Common myeloid progenitor, CD34-positive (primary cell): Measurements from ENCODE around the gene ZNF451.

Experiments
- CTCF ChIA-PET: fragments of 350-600 bp; sonication (Branson Sonifier 250); formaldehyde crosslinking; loops from one replicate; lab custom pipeline; 2021; ENCODE audit warnings: antibody characterized with exemption; lab: Charles Lee
- POLR2A ChIA-PET: fragments of 350-600 bp; sonication (Branson Sonifier 250); formaldehyde crosslinking; loops from one replicate; lab custom pipeline; 2021; ENCODE audit warnings: antibody characterized with exemption; lab: Charles Lee
- DNase-seq, 3 donors: peaks; one replicate each; pipeline versions ENCODE4 v3.0.0 to v3.0.0-alpha.2; 2013
- H3K27ac ChIP-seq, 2 experiments: 1 replicate in 1 of 2; 2 replicates in 1 of 2; pipeline ENCODE4 v1.7.0; 2013; ENCODE audit warnings: inconsistent platforms in 2 of 2, low read length in 2 of 2, mild to moderate bottlenecking in 2 of 2, low read depth in 1 of 2, moderate library complexity in 1 of 2; ENCODE audit not compliant: severe bottlenecking in 2 of 2, insufficient read depth in 1 of 2, poor library complexity in 1 of 2
- H3K27me3 ChIP-seq, 5 experiments: replicated peaks in 2 of 5; 1 replicate in 3 of 5; 2 replicates in 2 of 5; pipeline versions ENCODE4 v1.6.1 to v1.7.0; 2013; ENCODE audit warnings: low read length in 4 of 5, mild to moderate bottlenecking in 2 of 5, moderate library complexity in 2 of 5, inconsistent platforms in 1 of 5; ENCODE audit not compliant: insufficient read depth in 5 of 5, control insufficient read depth in 4 of 5
- H3K36me3 ChIP-seq, 4 experiments: 1 replicate in 2 of 4; 2 replicates in 2 of 4; pipeline versions ENCODE4 v1.6.1 to v1.7.0; 2013; ENCODE audit warnings: low read length in 3 of 4, control low read depth in 1 of 4, mild to moderate bottlenecking in 1 of 4; ENCODE audit not compliant: control insufficient read depth in 4 of 4, insufficient read depth in 4 of 4
- H3K4me1 ChIP-seq, 4 experiments: 1 replicate in 3 of 4; 2 replicates in 1 of 4; pipeline versions ENCODE4 v1.6.1 to v1.7.1; 2013; ENCODE audit warnings: low read length in 3 of 4, mild to moderate bottlenecking in 3 of 4, control low read depth in 1 of 4, inconsistent platforms in 1 of 4, moderate library complexity in 1 of 4; ENCODE audit not compliant: control insufficient read depth in 4 of 4, insufficient read depth in 4 of 4; ENCODE audit errors: control extremely low read depth in 1 of 4
- H3K4me3 ChIP-seq, 7 experiments: 1 replicate in 4 of 7; 2 replicates in 3 of 7; pipeline versions ENCODE4 v1.5.1 to v1.7.0; 2013; ENCODE audit warnings: mild to moderate bottlenecking in 7 of 7, low read length in 6 of 7, moderate library complexity in 6 of 7, inconsistent platforms in 2 of 7, low read depth in 2 of 7, control low read depth in 1 of 7; ENCODE audit not compliant: insufficient read depth in 4 of 7, control insufficient read depth in 1 of 7; ENCODE audit errors: extremely low read depth in 1 of 7
- H3K9me3 ChIP-seq, 5 experiments: 1 replicate in 4 of 5; 2 replicates in 1 of 5; pipeline versions ENCODE4 v1.6.1 to v1.7.1; 2013; ENCODE audit warnings: low read length in 4 of 5, mild to moderate bottlenecking in 2 of 5, inconsistent platforms in 1 of 5, low read depth in 1 of 5, moderate library complexity in 1 of 5; ENCODE audit not compliant: control insufficient read depth in 4 of 5, insufficient read depth in 2 of 5; ENCODE audit errors: control extremely low read depth in 1 of 5
- WGBS: methylation state at CpG from one replicate; pipeline ENCODE4 v1.1.5; 2013; ENCODE audit not compliant: insufficient coverage; 5-methylcytosine and 5-hydroxymethylcytosine counted together

ZNF451 gene

GRCh38 chr6:57195457-57195856 lies 105.5 kb downstream of the ZNF451 start:
- WGBS: 88% methylated on average over 1 of the region's 2 CpGs
- POLR2A ChIA-PET: no interaction called here
- Histone ChIP-seq H3K27ac (no peak overlapping the region), H3K4me3 (no peak overlapping the region), H3K9me3 (no peaks in the 10 kb centered on the region), H3K36me3 (peaks cover 0 to 6% (median under 1%) of the 10 kb centered on the region in 4 experiments), H3K27me3 (no peaks in the 10 kb centered on the region), H3K4me1 (no peaks in the 10 kb centered on the region)
- no peak for DNase-seq
- CTCF ChIA-PET: no interaction called here

DNA sequence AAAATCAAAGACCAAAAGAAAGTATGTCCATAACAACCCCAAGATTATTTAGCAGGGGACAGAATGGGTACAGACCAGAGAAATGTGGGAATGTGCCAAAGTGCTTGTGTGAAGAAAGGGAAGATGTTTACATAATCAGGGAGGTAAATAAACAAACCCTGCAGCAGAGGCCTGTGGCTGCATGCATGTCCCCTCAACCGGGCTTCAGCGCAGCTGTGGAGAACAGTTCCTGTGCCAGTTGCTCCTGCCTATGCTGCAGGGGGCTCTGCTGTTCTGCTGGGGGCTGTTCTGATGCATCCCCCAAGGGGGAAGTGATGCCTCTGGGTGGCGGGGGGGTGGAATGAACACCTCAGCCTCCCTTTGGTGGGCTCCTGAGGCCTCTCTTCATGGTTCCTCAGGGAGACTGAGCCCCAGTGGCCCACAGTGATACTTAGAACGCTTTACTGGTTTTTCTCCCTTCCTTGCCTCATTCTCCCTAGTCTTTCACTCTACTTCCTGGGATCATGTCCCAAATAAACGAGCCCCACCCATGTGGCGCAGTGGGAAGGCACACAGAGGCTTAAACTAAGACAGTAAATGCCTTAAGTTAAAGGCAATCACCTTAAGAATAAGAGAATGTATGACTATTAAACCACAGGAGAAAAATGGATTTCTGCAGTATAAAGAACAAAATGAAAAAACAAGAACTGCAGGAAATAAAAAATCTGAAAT lies 109.1 kb downstream of the ZNF451 start:
- POLR2A ChIA-PET: no interaction called here

DNA sequence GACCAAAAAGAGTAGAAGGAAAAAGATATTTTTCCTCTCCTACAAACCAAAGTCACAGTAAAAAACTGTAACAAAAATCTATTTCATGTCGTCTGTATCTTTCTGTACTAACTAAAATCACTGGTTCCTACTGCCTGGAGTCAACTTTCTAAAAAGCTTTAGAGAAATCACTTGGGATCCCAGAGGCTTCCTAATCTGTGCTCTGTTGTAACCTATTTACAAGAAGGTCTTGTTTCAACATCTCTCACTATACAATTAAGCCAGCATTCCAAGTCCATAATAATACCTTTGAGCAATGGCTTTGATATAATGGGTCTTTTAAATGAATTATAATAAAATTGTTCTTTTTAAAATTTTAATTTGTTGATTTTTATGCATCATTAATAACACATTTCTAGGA lies 111.7 kb downstream of the ZNF451 start:
- POLR2A ChIA-PET: no interaction called here

More for the DNA sequence above, 109.1 kb downstream of the ZNF451 start:
- CTCF ChIA-PET: interaction anchor here (0.6 kb wide), 1 partner anchor 118 kb away, joined by 3 read pairs; the partner anchor contains the start of gene PRIM2
- H3K27ac ChIP-seq: no peak overlapping the region
- no peak for DNase-seq
- H3K9me3 ChIP-seq: no peaks in the 10 kb centered on the region
- H3K36me3 ChIP-seq: no peaks in the 10 kb centered on the region
- H3K4me1 ChIP-seq: no peaks in the 10 kb centered on the region
- H3K27me3 ChIP-seq: no peaks in the 10 kb centered on the region
- H3K4me3 ChIP-seq: no peak overlapping the region
- WGBS: 92% methylated on average over 2 of the region's 6 CpGs

GRCh38 chr6:57205550-57206328 lies 115.8 kb downstream of the ZNF451 start:
- 92% methylated on average over 7 of the region's 7 CpGs for WGBS

More for the DNA sequence above, 111.7 kb downstream of the ZNF451 start:
- no peak overlapping the region for H3K27ac ChIP-seq
- H3K4me3 ChIP-seq: no peak overlapping the region
- CTCF ChIA-PET: interaction anchor here (1.1 to 1.3 kb wide), 2 partner anchors 13 to 114 kb away, joined by 3 read pairs; no protein-coding TSS in a partner anchor
- H3K36me3 ChIP-seq: no peaks in the 10 kb centered on the region
- no peaks in the 10 kb centered on the region for H3K4me1 ChIP-seq
- no peaks in the 10 kb centered on the region for H3K9me3 ChIP-seq
- WGBS: 100% methylated on average over 1 of the region's 1 CpG
- no peak for DNase-seq
- H3K27me3 ChIP-seq: no peaks in the 10 kb centered on the region

GRCh38 chr6:57207141-57207540 lies 117.2 kb downstream of the ZNF451 start:
- DNase-seq: no peak
- Histone ChIP-seq H3K9me3 (no peaks in the 10 kb centered on the region), H3K4me1 (no peaks in the 10 kb centered on the region), H3K27ac (no peak overlapping the region), H3K4me3 (no peak overlapping the region), H3K36me3 (no peaks in the 10 kb centered on the region), H3K27me3 (no peaks in the 10 kb centered on the region)
- POLR2A ChIA-PET: no interaction called here
- 92% methylated on average over 2 of the region's 2 CpGs for WGBS
- CTCF ChIA-PET: interaction anchor here (0.6 to 1.2 kb wide), 4 partner anchors 15 to 91 kb away, joined by 3 to 4 read pairs (median 3); partner anchors contain the start of gene RAB23

More at GRCh38 chr6:57205550-57206328, 115.8 kb downstream of the ZNF451 start:
- H3K36me3 ChIP-seq: no peaks in the 10 kb centered on the region
- POLR2A ChIA-PET: no interaction called here
- H3K4me1 ChIP-seq: no peaks in the 10 kb centered on the region
- H3K9me3 ChIP-seq: no peaks in the 10 kb centered on the region
- no peak overlapping the region for H3K27ac ChIP-seq
- CTCF ChIA-PET: interaction anchor here (1.6 kb wide), 1 partner anchor 16 kb away, joined by 5 read pairs; no protein-coding TSS in a partner anchor
- no peak for DNase-seq
- H3K4me3 ChIP-seq: no peak overlapping the region
- no peaks in the 10 kb centered on the region for H3K27me3 ChIP-seq

GRCh38 chr6:57207872-57208271 lies 117.9 kb downstream of the ZNF451 start:
- no peak overlapping the region for H3K27ac ChIP-seq
- H3K4me3 ChIP-seq: no peak overlapping the region
- no peaks in the 10 kb centered on the region for H3K27me3 ChIP-seq
- ChIA-PET CTCF (interaction anchor here (0.6 to 1.4 kb wide), 4 partner anchors 14 to 91 kb away, joined by 3 to 4 read pairs (median 3); partner anchors contain the start of gene RAB23), POLR2A (no interaction called here)
- H3K9me3 ChIP-seq: no peaks in the 10 kb centered on the region
- H3K36me3 ChIP-seq: no peaks in the 10 kb centered on the region
- no peaks in the 10 kb centered on the region for H3K4me1 ChIP-seq
- 96% methylated on average over 3 of the region's 4 CpGs for WGBS
- DNase-seq: no peak

DNA sequence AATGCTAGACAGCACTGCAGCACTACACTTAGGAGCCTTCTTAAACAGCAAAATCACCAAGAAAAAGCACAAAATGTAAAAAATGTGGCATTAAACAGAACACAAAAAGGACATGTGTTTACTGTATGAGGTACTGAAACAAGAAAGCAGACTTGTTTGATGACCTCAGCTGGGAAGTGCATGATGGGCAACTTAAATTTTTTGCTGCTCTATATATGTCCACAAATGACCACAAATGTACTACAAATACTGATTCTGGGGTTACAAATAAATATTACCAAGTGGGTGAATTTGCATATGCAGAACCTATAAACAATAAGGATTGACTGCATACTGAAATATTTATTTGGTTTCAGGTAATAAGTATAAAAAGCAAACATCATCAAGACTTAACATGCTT lies 119.0 kb downstream of the ZNF451 start:
- Histone ChIP-seq H3K27me3 (no peaks in the 10 kb centered on the region), H3K9me3 (no peaks in the 10 kb centered on the region), H3K36me3 (no peaks in the 10 kb centered on the region), H3K27ac (no peak overlapping the region), H3K4me3 (no peak overlapping the region), H3K4me1 (no peaks in the 10 kb centered on the region)
- DNase-seq: no peak
- CTCF ChIA-PET: interaction anchor here (1.4 kb wide), 1 partner anchor 13 kb away, joined by 3 read pairs; the partner anchor contains the start of gene RAB23
- POLR2A ChIA-PET: no interaction called here
